A673 (cell line): ENCODE measurements around the gene NUP62. TPM values are rescaled to one million over a fixed set of nuclear protein-coding genes. Genes with fewer than 3 reads are reported as not detected.

Source experiments
- BruUV-seq: library from RNA; stranded (reverse); fragments of 400-500 nt; replicated peaks from 2 replicates; lab custom pipeline; 2021; lab: Mats Ljungman, UMichigan
- CTCF ChIA-PET: fragments of 300-600 bp; sonication (Branson Sonifier 250); formaldehyde crosslinking; loops from one replicate; lab custom pipeline; 2022; ENCODE audit warnings: antibody characterized with exemption; lab: Charles Lee
- POLR2A ChIA-PET: fragments of 300-600 bp; sonication (Branson Sonifier 250); formaldehyde crosslinking; loops from one replicate; lab custom pipeline; 2022; ENCODE audit warnings: antibody characterized with exemption; ENCODE audit not compliant: low non-redundant PET; lab: Charles Lee
- DNase-seq: peaks from one replicate; pipeline ENCODE4 v3.0.0-alpha.2; 2015; ENCODE audit warnings: low spot score
- H3K27ac ChIP-seq: fragments of 200-600 bp; sonication (generic); 2 replicates; pipeline ENCODE4 v1.5.1; 2016; ENCODE audit warnings: mixed run types, low read depth, mild to moderate bottlenecking, mixed read lengths, antibody characterized with exemption, low read length; ENCODE audit not compliant: poor library complexity, severe bottlenecking
- H3K27me3 ChIP-seq: fragments of 200-600 bp; sonication (generic); replicated peaks from 2 replicates; pipeline ENCODE4 v1.6.1; 2017; ENCODE audit warnings: mixed run types, low read depth, mild to moderate bottlenecking, mixed read lengths, antibody characterized with exemption, low read length; ENCODE audit not compliant: insufficient read depth, poor library complexity
- H3K36me3 ChIP-seq: fragments of 200-600 bp; sonication (generic); 2 replicates; pipeline ENCODE4 v1.6.1; 2016; ENCODE audit warnings: mixed run types, mild to moderate bottlenecking, mixed read lengths, antibody characterized with exemption, low read length; ENCODE audit not compliant: insufficient read depth, poor library complexity, severe bottlenecking
- H3K4me1 ChIP-seq: fragments of 200-600 bp; sonication (generic); 2 replicates; pipeline ENCODE4 v1.6.1; 2017; ENCODE audit warnings: mixed run types, mild to moderate bottlenecking, mixed read lengths, antibody characterized with exemption, low read length; ENCODE audit not compliant: insufficient read depth, poor library complexity, severe bottlenecking
- H3K4me3 ChIP-seq: fragments of 200-600 bp; sonication (generic); 2 replicates; pipeline ENCODE4 v1.5.1; 2016; ENCODE audit warnings: low read depth, mixed run types, mild to moderate bottlenecking, mixed read lengths, low read length; ENCODE audit not compliant: poor library complexity, severe bottlenecking
- H3K9me3 ChIP-seq: fragments of 200-600 bp; sonication (generic); 2 replicates; pipeline ENCODE4 v1.6.1; 2016; ENCODE audit warnings: mixed run types, low read depth, mild to moderate bottlenecking, mixed read lengths, antibody characterized with exemption, low read length; ENCODE audit not compliant: poor library complexity, severe bottlenecking
- CTCF ChIP-seq: fragments of 300-800, 200-600 bp; sonication (generic); conservative IDR thresholded peaks from 2 replicates; pipeline ENCODE4 v1.5.1; 2017; ENCODE audit warnings: low read depth, mild to moderate bottlenecking, antibody characterized with exemption, low read length, moderate library complexity, mixed read lengths
- EZH2 ChIP-seq: fragments of 200-600 bp; sonication (generic); IDR thresholded peaks from 2 replicates; pipeline ENCODE4 v1.6.1; 2017; ENCODE audit warnings: borderline replicate concordance, low read depth, mild to moderate bottlenecking, mixed read lengths, antibody characterized with exemption, low read length; ENCODE audit not compliant: poor library complexity, severe bottlenecking
- intact Hi-C: fragments of 100-400 bp; cut with micrococcal nuclease; formaldehyde crosslinking; loops from one replicate; pipeline ENCODE4 v1.10.0; 2022; ENCODE audit not compliant: unreplicated experiment
- total RNA-seq: library from RNA; stranded (reverse); gene quantifications from 2 replicates; pipeline ENCODE4 v1.2.3, GENCODE V29; 2021

The NUP62 gene
- total RNA-seq, 1 experiment from 2014 or later, result 98.5 TPM

- Histone ChIP-seq H3K4me3 (peak overlapping the region; percentile 79), H3K9me3 (no peaks in the 10 kb centered on the region), H3K27ac (peak overlapping the region; percentile 100), H3K36me3 (peaks cover 63% of the 10 kb centered on the region), H3K27me3 (no peaks in the 10 kb centered on the region), H3K4me1 (peaks cover 28% of the 10 kb centered on the region)
- DNase-seq, result peak; percentile 56
- CTCF ChIA-PET, result no interaction called here
- intact Hi-C loops, result no loop called here
- no TSS peak for BruUV-seq
- POLR2A ChIA-PET, result interaction anchor here (0.6 to 1.0 kb wide), 2 partner anchors 19 to 120 kb away, joined by 3 to 8 read pairs; no protein-coding TSS in a partner anchor
- TF ChIP-seq EZH2, result no peak
- TF ChIP-seq CTCF, result no peak
Measured at GRCh38 chr19:49930483-49931011, 1.2 kb upstream of the NUP62 start.

- CTCF ChIA-PET, result interaction anchor here (0.6 kb wide), 1 partner anchor 16 kb away, joined by 3 read pairs; no protein-coding TSS in a partner anchor
- BruUV-seq, result no TSS peak
Measured at GRCh38 chr19:49929611-49930482, 543 bp upstream of the NUP62 start.

GRCh38 chr19:49927526-49928264 lies 1.6 kb downstream of the NUP62 start:
- intact Hi-C loops, result loop anchor here (10.0 kb wide), 1 partner anchor 163 kb away; the partner anchor contains the start of genes AP2A1 and TSKS
- CTCF ChIA-PET, result no interaction called here

More at GRCh38 chr19:49929611-49930482, 543 bp upstream of the NUP62 start:
- Histone ChIP-seq H3K4me3 (peak overlapping the region; percentile 79), H3K9me3 (no peaks in the 10 kb centered on the region), H3K4me1 (peaks cover 35% of the 10 kb centered on the region), H3K27me3 (no peaks in the 10 kb centered on the region), H3K27ac (peak overlapping the region; percentile 100), H3K36me3 (peaks cover 66% of the 10 kb centered on the region)
- POLR2A ChIA-PET, result interaction anchor here (0.6 to 1.2 kb wide), 9 partner anchors 11 to 290 kb away, joined by 3 to 10 read pairs (median 6); partner anchors contain the start of genes AKT1S1 and TBC1D17
- intact Hi-C loops, result loop anchor here (10.0 kb wide), 1 partner anchor 165 kb away; the partner anchor contains the start of genes AP2A1 and TSKS
- TF ChIP-seq EZH2, result no peak
- peak; percentile 96 for DNase-seq

More at GRCh38 chr19:49927526-49928264, 1.6 kb downstream of the NUP62 start:
- DNase-seq, result no peak
- H3K4me1 ChIP-seq, result peaks cover 53% of the 10 kb centered on the region
- peak overlapping the region; percentile 79 for H3K4me3 ChIP-seq
- H3K27ac ChIP-seq, result peak overlapping the region; percentile 100
- H3K27me3 ChIP-seq, result no peaks in the 10 kb centered on the region
- POLR2A ChIA-PET, result interaction anchor here (0.5 to 0.6 kb wide), 2 partner anchors 36 to 153 kb away, joined by 3 to 12 read pairs; no protein-coding TSS in a partner anchor
- peaks cover 67% of the 10 kb centered on the region for H3K36me3 ChIP-seq
- no TSS peak for BruUV-seq
- TF ChIP-seq EZH2, result no peak
- TF ChIP-seq CTCF, result no peak
- H3K9me3 ChIP-seq, result no peaks in the 10 kb centered on the region
